ENCODE data around the gene ASTN2.

The ASTN2 gene

DNA sequence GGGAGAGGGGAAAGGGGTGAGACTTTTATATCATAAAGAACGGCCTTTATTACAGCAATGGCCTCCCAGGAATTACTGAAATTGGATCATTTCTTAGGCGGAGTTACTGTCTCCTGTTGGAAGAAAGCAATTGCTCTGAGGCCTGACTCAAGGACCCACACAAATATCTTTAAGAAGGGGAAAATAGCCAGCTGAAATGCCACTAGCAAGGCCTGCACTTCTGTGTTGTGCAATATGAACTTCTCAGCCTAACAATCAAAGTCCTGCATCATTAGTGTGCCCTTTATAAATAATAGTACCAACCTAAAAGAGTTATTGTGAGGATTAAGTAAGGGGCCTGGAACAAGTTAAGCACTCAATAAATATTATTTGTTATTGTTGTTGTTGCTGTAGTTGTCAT, 757.9 kb downstream of the ASTN2 start:
- no peak overlapping the region for H3K4me3 ChIP-seq (ENCODE audit: low read depth, low read length)
- DNase-seq, result no peak
- H3K27ac ChIP-seq, result no peak overlapping the region
- no peaks in the 10 kb centered on the region for H3K27me3 ChIP-seq (replicated peaks)
- TF ChIP-seq, protein P1, sequence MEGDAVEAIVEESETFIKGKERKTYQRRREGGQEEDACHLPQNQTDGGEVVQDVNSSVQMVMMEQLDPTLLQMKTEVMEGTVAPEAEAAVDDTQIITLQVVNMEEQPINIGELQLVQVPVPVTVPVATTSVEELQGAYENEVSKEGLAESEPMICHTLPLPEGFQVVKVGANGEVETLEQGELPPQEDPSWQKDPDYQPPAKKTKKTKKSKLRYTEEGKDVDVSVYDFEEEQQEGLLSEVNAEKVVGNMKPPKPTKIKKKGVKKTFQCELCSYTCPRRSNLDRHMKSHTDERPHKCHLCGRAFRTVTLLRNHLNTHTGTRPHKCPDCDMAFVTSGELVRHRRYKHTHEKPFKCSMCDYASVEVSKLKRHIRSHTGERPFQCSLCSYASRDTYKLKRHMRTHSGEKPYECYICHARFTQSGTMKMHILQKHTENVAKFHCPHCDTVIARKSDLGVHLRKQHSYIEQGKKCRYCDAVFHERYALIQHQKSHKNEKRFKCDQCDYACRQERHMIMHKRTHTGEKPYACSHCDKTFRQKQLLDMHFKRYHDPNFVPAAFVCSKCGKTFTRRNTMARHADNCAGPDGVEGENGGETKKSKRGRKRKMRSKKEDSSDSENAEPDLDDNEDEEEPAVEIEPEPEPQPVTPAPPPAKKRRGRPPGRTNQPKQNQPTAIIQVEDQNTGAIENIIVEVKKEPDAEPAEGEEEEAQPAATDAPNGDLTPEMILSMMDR (IDR thresholded peaks at IDR 0.05; ENCODE audit: low read depth, low read length, missing control alignments), result no peak
- in situ Hi-C loops (cut with HindIII; ENCODE audit: low pct_ligation_motif_present, low sequenced_read_pairs), result no loop called here
- H3K36me3 ChIP-seq (replicated peaks), result no peaks in the 10 kb centered on the region

DNA sequence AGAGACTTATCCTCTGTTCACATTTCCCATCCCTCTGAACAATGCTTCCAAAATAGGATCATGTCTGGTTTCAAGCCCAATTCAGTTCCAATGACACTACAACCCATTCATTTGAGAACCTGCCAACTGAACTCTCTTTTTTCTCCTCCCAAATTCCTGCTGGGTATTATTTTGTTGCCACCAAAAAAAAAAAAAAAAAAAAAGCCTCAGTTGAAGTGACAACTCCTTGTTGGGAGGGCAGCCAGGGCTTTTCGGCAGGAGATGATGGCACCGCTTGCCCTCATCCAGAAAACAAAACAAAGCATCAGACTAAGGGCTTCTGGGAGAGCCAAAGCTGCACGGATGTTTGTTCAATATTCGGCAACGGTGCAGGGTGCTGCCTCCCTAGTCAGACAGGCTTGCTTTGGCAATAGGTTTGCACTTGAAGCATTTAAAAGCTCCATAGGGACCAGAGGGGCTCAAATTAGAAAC, 758.3 kb downstream of the ASTN2 start:
- Histone ChIP-seq H3K27ac (no peak overlapping the region), H3K4me3 (ENCODE audit: low read depth, low read length) (no peak overlapping the region), H3K36me3 (replicated peaks) (no peaks in the 10 kb centered on the region), H3K27me3 (replicated peaks) (no peaks in the 10 kb centered on the region)
- in situ Hi-C loops (cut with HindIII; ENCODE audit: low pct_ligation_motif_present, low sequenced_read_pairs), result no loop called here
- TF ChIP-seq, protein P1 (IDR thresholded peaks at IDR 0.05; ENCODE audit: low read depth, low read length, missing control alignments), result no peak
- no peak for DNase-seq

- H3K27ac ChIP-seq, result no peak overlapping the region
- TF ChIP-seq, protein P1 (IDR thresholded peaks at IDR 0.05; ENCODE audit: low read depth, low read length, missing control alignments), result no peak
- DNase-seq, result no peak
- in situ Hi-C loops (cut with HindIII; ENCODE audit: low pct_ligation_motif_present, low sequenced_read_pairs), result no loop called here
- H3K4me3 ChIP-seq (ENCODE audit: low read depth, low read length), result no peak overlapping the region
- H3K27me3 ChIP-seq (replicated peaks), result no peaks in the 10 kb centered on the region
- H3K36me3 ChIP-seq (replicated peaks), result no peaks in the 10 kb centered on the region
Measured at GRCh38 chr9:116654059-116654355, 760.9 kb downstream of the ASTN2 start.

- in situ Hi-C loops (cut with HindIII; ENCODE audit: low pct_ligation_motif_present, low sequenced_read_pairs), result no loop called here
- Histone ChIP-seq H3K4me3 (ENCODE audit: low read depth, low read length) (no peak overlapping the region), H3K27me3 (replicated peaks) (no peaks in the 10 kb centered on the region), H3K36me3 (replicated peaks) (no peaks in the 10 kb centered on the region), H3K27ac (no peak overlapping the region)
- DNase-seq, result no peak
- TF ChIP-seq, protein P1 (IDR thresholded peaks at IDR 0.05; ENCODE audit: low read depth, low read length, missing control alignments), result no peak
Measured at GRCh38 chr9:116653348-116654058, 761.4 kb downstream of the ASTN2 start.

GRCh38 chr9:116647515-116647809, 767.4 kb downstream of the ASTN2 start:
- DNase-seq, result no peak
- Histone ChIP-seq H3K36me3 (replicated peaks) (no peaks in the 10 kb centered on the region), H3K27ac (no peak overlapping the region), H3K4me3 (ENCODE audit: low read depth, low read length) (no peak overlapping the region), H3K27me3 (replicated peaks) (no peaks in the 10 kb centered on the region)
- TF ChIP-seq, protein P1 (IDR thresholded peaks at IDR 0.05; ENCODE audit: low read depth, low read length, missing control alignments), result no peak
- in situ Hi-C loops (cut with HindIII; ENCODE audit: low pct_ligation_motif_present, low sequenced_read_pairs), result no loop called here

Data from brain microvascular endothelial cell (primary cell).